GM19438 (cell line): ENCODE data around the gene TACC2.

Experiments
- ATAC-seq: cut with Tn5 transposase; IDR thresholded peaks from one replicate; pipeline ENCODE4 v1.9.1; 2021; ENCODE audit warnings: low read depth; ENCODE audit not compliant: unreplicated experiment

Gene TACC2

DNA sequence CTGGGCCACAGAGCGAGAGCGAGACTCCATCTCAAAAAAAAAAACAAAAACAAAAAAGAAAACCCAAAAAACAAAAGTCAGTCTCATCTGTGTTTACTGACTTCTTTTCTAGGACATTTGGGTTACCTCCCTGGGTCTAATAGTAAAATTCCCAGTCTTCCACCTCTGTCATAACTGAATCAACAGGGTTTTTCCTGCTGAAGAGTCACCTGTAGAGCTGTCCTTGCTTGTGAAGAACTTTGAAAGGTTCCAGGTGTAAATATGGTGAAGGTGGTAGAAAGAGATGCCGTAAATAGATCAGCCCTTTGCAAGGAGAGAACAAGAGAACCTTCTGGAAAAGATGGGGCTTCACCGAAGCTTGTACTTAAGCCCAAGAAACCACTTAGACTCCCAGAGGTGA, 169.4 kb downstream of the TACC2 start:
- no peak for ATAC-seq

- no peak for ATAC-seq
These were observed 170.4 kb downstream of the TACC2 start for GRCh38 chr10:122159141-122159970.

GRCh38 chr10:122161795-122162194, 172.8 kb downstream of the TACC2 start:
- no peak for ATAC-seq

DNA sequence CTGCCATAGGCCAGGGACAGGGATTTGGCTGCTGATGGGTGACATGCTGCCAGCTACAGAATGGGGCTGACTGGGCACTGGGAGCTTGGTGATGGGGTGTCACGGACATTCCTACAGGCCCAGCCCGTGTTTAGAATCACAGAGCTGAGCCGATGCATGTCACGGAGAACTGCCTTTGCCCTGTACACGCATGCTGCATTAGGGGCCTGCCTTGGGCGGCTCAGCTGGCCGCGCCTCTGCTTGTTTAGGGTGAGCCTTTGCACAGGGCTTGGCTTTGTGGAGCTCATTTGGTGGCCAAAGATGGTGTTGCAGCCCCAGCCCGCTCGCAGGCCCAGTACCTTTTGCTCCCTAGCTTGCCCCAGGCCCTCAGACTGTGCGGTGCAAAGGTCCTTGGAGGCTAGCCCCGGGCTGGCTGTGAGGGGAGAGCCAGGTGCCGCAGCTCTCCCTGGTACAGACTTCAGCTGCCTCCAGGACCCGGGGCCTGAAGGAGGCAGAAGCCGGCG, 173.8 kb downstream of the TACC2 start:
- no peak for ATAC-seq

- no peak for ATAC-seq
These were observed 174.4 kb downstream of the TACC2 start for GRCh38 chr10:122163174-122164022.

- no peak for ATAC-seq
These were observed 175.1 kb downstream of the TACC2 start for GRCh38 chr10:122164023-122164601.

DNA sequence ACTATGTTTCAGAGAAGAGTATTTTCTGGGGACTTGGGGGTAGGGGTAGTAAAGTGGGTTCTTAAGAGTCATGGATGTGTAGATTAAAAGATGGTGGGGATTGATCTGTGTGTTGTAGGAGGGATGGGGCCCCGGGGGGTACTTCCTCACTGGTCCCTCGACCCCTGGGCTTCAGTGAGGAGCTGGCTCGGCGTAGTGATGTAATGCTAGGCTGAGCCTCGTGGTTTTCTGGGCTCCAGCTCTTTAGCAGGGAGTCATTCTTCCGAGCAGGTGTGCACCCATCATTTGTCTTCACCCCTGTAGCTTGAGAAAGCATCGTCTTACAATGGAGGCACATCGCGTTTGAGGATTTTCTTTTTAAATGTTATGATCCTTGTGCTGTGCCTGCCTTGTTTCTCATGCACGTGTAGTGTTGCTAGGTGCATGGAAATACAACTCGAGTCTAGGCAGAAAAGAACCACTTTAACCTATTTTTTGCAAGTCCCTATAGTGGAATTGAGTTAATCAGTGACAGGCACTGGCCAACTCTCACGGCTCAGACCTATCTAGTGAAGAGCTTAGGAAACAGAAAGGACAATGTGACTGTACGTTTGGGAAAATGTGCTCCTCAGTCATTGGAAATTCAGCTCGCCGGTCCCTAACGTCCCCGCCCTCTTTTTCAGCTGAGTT, 176.0 kb downstream of the TACC2 start:
- no peak for ATAC-seq

- no peak for ATAC-seq
These were observed 176.7 kb downstream of the TACC2 start for GRCh38 chr10:122165484-122166276.

GRCh38 chr10:122168101-122168500, 179.1 kb downstream of the TACC2 start:
- no peak for ATAC-seq

- ATAC-seq: no peak
These were observed 179.8 kb downstream of the TACC2 start for GRCh38 chr10:122168598-122169394.

DNA sequence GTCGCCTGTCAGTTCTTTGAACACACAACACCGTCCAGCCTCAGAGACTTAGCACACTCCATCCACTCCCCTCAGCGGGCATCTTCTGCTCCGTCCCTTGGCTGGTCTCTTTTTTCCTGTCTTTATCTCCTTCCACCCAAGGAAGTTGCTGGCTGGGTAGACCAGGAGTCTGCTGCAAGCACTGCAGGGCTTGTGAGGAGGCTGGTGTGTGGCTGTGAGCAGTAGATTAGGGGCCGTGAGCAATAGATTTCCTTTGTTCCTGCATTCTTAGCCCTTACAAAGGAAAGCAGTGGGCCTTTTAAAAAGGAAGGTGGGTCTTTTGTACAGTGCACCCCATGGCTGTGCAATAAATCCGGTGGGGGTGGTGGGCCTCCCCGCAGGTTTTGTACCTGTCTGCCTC, 181.8 kb downstream of the TACC2 start:
- ATAC-seq: no peak

GRCh38 chr10:122171302-122172075, 182.5 kb downstream of the TACC2 start:
- no peak for ATAC-seq

DNA sequence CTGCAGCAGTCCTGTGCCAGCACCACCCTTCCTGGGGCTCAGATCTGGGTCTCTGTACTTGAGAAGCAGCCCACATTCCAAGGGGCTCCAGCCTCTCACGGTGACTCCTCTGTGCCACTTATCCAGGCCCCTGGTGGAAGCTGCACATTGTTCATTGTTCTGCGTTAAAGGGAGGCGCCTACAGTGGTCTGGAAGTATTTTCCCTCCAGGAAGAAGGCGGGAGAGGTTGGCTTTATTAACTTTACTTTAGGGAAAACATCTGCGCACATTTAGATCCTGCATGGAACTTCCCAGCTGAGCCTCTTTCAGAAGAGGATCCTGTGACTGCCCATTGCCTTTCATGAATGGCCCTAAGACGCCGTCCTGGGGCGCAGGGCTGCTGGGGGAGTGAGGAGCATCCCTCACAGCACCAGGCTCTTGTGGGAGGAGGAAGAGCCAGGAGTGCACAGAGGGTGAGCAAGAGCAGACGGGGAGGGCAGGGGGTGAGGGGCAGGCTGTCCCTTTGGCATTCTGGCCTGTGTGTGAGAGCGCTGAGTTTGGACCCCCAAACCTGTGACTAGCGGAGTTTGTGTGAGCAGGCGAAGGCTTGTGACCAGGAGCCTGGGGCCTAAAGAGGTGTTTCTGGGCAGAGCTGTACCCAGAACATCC, 183.5 kb downstream of the TACC2 start:
- no peak for ATAC-seq

DNA sequence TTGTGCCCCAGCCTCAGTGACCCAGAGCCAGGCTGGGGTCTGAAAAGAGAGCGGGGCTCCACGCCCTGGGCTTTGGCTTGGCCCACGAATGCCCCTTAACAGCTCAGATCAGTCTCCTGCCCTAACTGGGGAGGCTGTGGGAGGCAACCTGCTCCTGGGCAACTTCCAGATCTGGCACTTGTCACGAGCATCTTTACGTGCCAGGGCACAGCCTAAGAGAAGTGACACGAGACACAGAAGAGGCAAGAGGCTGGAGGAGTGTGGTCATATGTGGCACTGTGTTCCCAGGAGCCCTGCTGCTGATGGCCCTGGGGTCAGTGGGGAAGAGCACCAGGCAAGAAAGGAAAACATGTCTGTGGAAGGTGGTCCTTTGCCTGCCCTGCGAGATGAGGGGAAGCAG, 184.4 kb downstream of the TACC2 start:
- ATAC-seq: no peak

DNA sequence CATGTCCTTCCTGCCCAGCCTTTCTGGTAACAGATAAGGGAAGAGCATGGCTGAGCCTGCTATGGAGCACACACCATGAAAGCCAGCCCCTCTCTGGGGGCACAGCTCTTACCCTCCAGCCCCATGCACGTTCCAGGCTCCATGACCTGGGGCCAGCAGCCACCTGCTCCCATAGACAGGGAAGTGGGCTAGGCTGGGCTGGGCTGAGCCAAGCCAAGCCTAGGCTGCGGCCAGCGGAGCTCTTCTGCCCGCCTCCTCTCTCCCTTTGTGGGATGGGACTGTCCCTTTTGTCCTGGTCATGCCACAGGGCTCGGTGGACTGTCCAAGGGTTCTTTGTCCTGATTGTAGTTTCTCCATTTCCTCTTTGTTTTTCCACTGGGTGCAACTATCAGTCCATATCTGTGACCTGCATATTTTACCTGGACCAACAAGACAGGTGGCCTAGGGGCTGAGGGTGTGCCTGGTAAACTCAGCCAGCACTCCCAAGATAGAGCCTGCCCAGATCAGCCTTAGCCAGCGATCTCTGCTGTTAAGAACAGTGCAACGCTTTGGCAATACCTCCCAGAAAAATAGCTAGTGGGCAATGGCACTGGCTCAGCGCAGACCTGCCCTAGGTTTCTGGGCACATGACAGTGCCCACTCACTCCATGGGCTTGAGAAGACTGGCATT, 184.9 kb downstream of the TACC2 start:
- ATAC-seq: no peak

GRCh38 chr10:122176232-122177213, 187.6 kb downstream of the TACC2 start:
- no peak for ATAC-seq
